HG03571 (cell line): Measurements from ENCODE around the gene POMP.
"Not testable (repeated sequence)": the region's sequence is repeated elsewhere in the genome, so short reads cannot be mapped to it uniquely, and the experiment has no call there.

ENCODE experiments used
- ATAC-seq: cut with Tn5 transposase; IDR thresholded peaks from one replicate; pipeline ENCODE4 v1.9.1; 2021; ENCODE audit not compliant: unreplicated experiment

POMP gene

GRCh38 chr13:28693605-28694491 is 34.9 kb downstream of the POMP start:
- not testable (repeated sequence) for ATAC-seq

- no peak for ATAC-seq
These were observed 38.5 kb downstream of the POMP start for GRCh38 chr13:28697441-28697840.

GRCh38 chr13:28699246-28699645 is 40.3 kb downstream of the POMP start:
- no peak for ATAC-seq

GRCh38 chr13:28704282-28704681 is 45.4 kb downstream of the POMP start:
- ATAC-seq = no peak

- ATAC-seq = no peak
These were observed 46.0 kb downstream of the POMP start for GRCh38 chr13:28704919-28705318.

GRCh38 chr13:28705461-28706083 is 46.6 kb downstream of the POMP start:
- no peak for ATAC-seq

- peak; percentile 98 for ATAC-seq
These were observed 48.9 kb downstream of the POMP start for GRCh38 chr13:28707629-28708427.

GRCh38 chr13:28710161-28710560 is 51.2 kb downstream of the POMP start:
- no peak for ATAC-seq

- ATAC-seq = no peak
These were observed 55.7 kb downstream of the POMP start for GRCh38 chr13:28714651-28715050.

GRCh38 chr13:28716511-28716910 is 57.6 kb downstream of the POMP start:
- ATAC-seq = no peak

- no peak for ATAC-seq
These were observed 58.2 kb downstream of the POMP start for GRCh38 chr13:28717170-28717569.

GRCh38 chr13:28718196-28718542 is 59.2 kb downstream of the POMP start:
- no peak for ATAC-seq

GRCh38 chr13:28718543-28719226 is 59.8 kb downstream of the POMP start, which contains the start of gene SLC46A3:
Gene SLC46A3 (minus strand): TSS chr13:28718970. CDS start chr13:28717998, 972 bp downstream.
- peak; percentile 99 for ATAC-seq

GRCh38 chr13:28719227-28720055 is 60.5 kb downstream of the POMP start:
- ATAC-seq = no peak

- ATAC-seq = no peak
These were observed 64.9 kb downstream of the POMP start for GRCh38 chr13:28723806-28724205.

- no peak for ATAC-seq
These were observed 66.2 kb downstream of the POMP start for GRCh38 chr13:28725046-28725610.
